ENCODE results near the gene PCDHGA4.
"Not testable (repeated sequence)": the region's sequence is repeated elsewhere in the genome, so short reads cannot be mapped to it uniquely, and the experiment has no call there.

Gene PCDHGA4

DNA sequence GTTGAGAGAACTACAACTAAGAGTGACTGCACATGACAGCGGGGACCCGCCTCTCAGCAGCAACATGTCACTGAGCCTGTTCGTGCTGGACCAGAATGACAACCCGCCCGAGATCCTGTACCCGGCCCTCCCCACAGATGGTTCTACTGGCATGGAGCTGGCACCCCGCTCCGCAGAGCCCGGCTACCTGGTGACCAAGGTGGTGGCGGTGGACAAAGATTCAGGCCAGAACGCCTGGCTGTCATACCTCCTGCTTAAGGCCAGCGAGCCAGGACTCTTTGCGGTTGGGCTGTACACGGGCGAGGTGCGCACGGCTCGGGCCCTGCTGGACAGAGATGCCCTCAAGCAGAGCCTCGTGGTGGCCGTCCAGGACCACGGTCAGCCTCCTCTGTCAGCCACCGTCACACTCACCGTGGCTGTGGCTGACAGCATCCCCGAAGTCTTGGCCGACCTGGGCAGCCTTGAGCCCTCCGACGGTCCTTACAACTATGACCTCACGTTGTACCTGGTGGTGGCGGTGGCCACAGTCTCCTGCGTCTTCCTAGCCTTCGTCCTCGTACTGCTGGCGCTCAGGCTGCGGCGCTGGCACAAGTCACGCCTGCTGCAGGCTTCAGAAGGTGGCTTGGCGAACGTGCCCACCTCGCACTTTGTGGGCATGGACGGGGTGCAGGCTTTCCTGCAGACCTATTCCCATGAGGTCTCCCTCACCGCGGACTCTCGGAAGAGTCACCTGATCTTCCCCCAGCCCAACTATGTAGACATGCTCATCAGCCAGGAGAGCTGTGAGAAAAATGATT is 29.8 kb downstream of the PCDHGA4 start:
- DNase-seq: no peak

DNA sequence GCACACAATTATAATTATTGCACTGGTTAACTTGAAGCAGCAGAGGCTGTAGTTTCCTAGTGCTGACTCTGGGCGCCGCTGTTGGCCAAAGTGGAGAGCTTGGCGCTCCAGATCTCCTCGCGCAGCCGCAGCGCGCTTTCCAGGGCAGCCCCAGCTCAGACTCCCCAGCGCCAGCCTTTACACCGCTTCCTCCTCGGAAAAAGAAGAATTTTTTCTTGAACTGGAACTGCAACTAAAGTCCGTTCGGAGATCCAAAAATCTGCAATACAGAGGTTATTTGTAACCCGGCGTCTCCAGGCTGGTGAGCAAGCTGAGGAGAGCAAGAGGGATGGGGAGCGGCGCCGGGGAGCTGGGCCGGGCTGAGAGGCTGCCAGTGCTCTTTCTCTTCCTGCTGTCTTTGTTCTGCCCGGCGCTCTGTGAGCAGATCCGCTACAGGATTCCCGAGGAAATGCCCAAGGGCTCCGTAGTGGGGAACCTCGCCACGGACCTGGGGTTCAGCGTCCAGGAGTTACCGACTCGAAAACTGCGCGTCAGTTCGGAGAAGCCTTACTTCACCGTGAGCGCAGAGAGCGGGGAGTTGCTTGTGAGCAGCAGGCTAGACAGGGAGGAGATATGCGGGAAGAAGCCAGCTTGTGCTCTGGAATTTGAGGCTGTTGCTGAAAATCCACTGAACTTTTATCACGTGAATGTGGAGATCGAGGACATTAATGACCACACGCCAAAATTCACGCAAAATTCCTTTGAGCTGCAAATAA is 32.9 kb downstream of the PCDHGA4 start, which contains the start of gene PCDHGB4:
Gene PCDHGB4, plus strand, starts transcription at position 142 of the 755 bp plus-strand sequence. Its CDS starts 187 bp downstream, at position 329.
- DNase-seq: not testable (repeated sequence)

DNA sequence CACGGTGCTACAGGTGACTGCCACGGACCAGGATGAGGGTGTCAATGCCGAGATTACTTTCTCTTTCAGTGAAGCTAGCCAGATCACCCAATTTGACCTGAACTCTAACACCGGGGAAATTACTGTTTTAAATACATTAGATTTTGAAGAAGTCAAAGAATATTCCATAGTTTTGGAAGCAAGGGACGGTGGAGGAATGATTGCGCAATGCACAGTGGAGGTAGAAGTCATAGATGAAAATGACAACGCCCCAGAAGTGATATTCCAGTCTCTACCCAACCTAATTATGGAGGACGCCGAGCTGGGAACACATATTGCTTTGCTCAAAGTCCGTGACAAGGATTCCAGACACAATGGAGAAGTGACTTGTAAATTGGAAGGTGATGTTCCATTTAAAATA is 33.8 kb downstream of the PCDHGA4 start:
- DNase-seq: no peak

DNA sequence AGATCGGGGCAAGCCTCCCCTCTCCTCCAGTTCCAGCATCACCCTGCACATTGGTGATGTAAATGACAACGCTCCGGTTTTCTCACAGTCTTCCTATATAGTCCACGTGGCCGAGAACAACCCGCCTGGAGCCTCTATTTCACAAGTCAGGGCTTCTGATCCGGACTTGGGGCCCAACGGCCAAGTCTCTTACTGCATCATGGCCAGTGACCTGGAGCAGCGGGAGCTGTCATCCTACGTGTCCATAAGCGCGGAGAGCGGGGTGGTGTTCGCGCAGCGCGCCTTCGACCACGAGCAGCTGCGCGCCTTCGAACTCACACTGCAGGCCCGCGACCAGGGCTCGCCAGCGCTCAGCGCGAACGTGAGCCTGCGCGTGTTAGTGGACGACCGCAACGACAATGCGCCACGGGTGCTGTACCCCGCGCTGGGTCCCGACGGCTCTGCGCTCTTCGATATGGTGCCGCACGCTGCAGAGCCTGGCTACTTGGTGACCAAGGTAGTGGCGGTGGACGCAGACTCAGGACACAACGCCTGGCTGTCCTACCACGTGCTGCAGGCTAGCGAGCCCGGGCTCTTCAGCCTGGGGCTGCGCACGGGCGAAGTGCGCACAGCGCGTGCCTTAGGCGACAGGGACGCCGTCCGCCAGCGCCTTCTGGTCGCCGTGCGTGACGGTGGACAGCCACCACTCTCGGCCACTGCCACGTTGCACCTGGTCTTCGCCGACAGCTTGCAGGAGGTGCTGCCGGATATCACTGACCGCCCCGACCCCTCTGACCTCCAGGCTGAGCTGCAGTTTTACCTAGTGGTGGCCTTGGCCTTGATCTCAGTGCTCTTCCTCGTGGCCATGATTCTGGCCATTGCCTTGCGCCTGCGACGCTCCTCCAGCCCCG is 34.6 kb downstream of the PCDHGA4 start:
- no peak for DNase-seq

DNA sequence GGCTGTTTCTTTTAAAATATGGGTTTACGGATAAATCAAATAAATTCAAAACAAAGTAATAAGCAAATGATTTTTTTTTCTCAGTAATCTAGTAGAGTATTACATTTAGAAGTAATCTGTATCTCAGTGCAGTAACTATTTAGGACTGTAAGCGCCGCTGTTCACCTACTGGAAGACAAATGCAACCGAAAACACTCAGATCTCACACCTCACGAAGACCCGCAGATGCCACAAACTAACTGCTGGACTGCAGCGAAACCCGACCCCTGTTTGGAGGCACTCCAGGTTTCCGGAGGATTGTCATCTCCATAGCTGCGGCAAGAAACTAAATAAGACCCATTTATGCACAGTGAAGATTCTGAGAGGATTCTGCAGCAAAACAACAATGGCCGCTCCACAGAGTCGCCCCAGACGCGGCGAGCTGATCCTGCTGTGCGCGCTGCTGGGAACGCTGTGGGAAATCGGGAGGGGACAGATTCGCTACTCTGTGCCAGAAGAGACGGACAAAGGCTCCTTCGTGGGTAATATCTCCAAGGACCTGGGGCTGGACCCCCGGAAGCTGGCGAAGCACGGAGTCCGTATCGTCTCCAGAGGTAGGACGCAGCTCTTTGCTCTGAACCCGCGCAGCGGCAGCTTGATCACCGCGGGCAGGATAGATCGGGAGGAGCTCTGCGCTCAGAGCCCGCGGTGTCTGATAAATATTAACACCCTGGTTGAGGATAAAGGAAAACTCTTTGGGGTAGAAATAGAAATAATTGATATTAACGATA is 37.8 kb downstream of the PCDHGA4 start, which contains the start of gene PCDHGA8:
Gene PCDHGA8, plus strand, starts transcription at position 205 of the 770 bp plus-strand sequence. Its CDS starts 181 bp downstream, at position 386.
- no peak for DNase-seq

DNA sequence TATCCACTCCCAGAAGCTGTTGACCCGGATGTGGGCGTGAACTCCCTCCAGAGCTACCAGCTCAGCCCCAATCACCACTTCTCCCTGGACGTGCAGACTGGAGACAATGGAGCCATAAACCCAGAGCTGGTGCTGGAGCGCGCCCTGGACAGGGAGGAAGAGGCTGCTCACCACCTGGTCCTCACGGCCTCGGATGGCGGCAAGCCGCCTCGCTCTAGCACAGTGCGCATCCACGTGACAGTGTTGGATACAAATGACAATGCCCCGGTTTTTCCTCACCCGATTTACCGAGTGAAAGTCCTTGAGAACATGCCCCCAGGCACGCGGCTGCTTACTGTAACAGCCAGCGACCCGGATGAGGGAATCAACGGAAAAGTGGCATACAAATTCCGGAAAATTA is 38.4 kb downstream of the PCDHGA4 start:
- no peak for DNase-seq

DNA sequence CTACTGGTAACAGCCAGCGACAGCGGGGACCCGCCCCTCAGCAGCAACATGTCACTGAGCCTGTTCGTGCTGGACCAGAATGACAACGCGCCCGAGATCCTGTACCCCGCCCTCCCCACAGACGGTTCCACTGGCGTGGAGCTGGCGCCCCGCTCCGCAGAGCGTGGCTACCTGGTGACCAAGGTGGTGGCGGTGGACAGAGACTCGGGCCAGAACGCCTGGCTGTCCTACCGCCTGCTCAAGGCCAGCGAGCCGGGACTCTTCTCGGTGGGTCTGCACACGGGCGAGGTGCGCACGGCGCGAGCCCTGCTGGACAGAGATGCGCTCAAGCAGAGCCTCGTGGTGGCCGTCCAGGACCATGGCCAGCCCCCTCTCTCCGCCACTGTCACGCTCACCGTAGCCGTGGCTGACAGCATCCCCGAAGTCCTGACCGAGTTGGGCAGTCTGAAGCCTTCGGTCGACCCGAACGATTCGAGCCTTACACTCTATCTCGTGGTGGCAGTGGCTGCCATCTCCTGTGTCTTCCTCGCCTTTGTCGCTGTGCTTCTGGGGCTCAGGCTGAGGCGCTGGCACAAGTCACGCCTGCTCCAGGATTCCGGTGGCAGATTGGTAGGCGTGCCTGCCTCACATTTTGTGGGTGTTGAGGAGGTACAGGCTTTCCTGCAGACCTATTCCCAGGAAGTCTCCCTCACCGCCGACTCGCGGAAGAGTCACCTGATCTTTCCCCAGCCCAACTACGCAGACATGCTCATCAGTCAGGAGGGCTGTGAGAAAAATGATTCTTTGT is 39.8 kb downstream of the PCDHGA4 start:
- DNase-seq: not testable (repeated sequence)

DNA sequence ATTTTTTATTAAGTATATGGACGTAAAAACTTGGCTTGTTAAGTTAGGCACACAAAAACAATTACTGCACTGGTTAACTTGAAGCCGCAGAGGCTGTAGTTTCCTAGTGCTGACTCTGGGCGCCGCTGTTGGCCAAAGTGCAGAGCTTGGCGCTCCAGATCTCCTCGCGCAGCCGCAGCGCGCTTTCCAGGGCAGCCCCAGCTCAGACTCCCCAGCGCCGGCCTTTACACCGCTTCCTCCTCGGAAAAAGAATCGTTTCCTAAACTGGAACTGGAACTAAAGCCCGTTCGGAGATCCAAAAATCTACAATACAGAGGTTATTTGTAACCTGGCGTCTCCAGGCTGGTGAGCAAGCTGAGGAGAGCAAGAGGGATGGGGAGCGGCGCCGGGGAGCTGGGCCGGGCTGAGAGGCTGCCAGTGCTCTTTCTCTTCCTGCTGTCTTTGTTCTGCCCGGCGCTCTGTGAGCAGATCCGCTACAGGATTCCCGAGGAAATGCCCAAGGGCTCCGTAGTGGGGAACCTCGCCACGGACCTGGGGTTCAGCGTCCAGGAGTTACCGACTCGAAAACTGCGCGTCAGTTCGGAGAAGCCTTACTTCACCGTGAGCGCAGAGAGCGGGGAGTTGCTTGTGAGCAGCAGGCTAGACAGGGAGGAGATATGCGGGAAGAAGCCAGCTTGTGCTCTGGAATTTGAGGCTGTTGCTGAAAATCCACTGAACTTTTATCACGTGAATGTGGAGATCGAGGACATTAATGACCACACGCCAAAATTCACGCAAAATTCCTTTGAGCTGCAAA is 43.1 kb downstream of the PCDHGA4 start, which contains the start of gene PCDHGB5:
Gene PCDHGB5, plus strand, starts transcription at position 192 of the 796 bp plus-strand sequence. Its CDS starts 181 bp downstream, at position 373.
- DNase-seq: not testable (repeated sequence)

DNA sequence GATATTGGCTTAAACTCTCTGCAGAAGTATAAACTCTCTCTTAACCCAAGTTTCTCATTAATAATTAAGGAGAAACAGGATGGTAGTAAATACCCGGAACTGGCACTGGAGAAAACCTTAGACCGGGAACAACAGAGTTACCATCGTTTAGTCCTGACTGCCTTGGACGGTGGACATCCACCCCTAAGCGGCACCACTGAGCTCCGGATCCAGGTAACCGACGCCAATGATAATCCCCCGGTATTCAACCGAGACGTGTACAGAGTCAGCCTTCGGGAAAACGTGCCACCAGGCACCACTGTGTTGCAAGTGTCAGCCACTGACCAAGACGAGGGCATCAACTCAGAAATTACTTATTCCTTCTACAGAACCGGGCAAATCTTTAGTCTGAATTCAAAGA is 43.8 kb downstream of the PCDHGA4 start:
- no peak for DNase-seq

DNA sequence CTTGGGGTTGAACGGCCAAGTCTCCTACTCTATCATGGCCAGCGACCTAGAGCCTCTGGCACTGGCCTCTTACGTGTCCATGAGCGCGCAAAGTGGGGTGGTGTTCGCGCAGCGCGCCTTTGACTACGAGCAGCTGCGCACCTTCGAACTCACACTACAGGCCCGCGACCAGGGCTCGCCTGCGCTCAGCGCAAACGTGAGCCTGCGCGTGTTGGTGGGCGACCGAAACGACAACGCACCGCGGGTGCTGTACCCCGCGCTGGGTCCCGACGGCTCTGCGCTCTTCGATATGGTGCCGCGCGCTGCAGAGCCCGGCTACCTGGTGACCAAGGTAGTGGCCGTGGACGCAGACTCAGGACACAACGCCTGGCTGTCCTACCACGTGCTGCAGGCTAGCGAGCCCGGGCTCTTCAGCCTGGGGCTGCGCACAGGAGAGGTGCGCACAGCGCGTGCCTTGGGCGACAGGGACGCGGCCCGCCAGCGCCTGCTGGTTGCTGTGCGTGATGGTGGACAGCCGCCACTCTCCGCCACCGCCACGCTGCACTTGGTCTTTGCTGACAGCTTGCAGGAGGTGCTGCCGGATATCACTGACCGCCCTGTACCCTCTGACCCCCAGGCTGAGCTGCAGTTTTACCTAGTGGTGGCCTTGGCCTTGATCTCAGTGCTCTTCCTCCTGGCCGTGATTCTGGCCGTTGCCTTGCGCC is 44.9 kb downstream of the PCDHGA4 start:
- DNase-seq: no peak

DNA sequence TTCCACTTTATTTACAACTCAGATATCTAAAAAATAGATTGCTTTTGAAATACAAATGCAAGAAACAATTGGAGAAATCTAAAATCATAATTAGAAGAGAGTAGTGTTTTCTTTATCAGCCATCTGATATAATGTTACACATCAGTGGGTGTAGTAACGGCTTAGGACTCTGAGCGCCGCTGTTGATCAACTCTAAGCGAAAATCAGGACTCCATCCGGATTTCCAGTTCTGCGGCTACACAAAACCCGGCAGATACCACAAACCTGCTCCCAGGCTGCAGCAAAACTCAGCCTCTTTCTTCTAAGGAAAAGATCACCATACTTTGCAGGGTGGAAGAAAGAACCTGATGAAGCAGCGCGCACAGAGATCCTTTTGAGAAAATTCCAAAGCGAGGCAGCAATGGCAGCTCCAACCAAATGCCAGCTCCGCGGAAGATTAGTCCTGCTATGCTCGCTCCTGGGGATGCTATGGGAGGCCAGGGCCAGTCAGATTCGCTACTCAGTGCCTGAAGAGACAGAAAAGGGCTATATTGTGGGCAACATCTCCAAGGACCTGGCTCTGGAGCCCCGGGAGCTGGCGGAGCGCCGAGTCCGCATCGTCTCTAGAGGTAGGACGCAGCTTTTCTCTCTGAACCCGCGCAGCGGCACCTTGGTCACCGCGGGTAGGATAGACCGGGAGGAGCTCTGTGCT is 47.9 kb downstream of the PCDHGA4 start, which contains the start of gene PCDHGA9:
Gene PCDHGA9, plus strand, starts transcription at position 226 of the 691 bp plus-strand sequence. Its CDS starts 175 bp downstream, at position 401.
- DNase-seq: no peak

DNA sequence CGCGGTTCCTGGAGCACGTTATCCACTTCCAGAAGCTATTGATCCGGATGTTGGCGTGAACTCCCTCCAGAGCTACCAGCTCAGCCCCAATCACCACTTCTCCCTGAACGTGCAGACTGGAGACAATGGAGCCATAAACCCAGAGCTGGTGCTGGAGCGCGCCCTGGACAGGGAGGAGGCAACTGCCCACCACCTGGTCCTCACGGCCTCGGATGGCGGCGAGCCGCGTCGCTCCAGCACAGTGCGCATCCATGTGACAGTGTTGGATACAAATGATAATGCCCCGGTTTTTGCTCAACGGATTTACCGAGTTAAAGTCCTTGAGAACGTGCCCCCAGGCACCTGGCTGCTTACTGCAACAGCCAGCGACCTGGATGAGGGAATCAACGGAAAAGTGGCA is 48.6 kb downstream of the PCDHGA4 start:
- no peak for DNase-seq

Data from NCI-H1417 treated with DMSO at 0.1 percent for 48 hours (cell line).